Tibial nerve (tissue), 3 donors: Measurements from ENCODE around the gene MROH8.

ENCODE experiments used
- CTCF ChIP-seq, 5 experiments: fragments of 200-600 bp in 3 of 5; fragments of 450-650 bp in 2 of 5; sonication (generic) in 3 of 5; IDR thresholded peaks; one replicate each; pipeline ENCODE4 v1.5.1; 2016 to 2019; ENCODE audit warnings: antibody characterized with exemption in 5 of 5, mild to moderate bottlenecking in 3 of 5, moderate library complexity in 2 of 5
- POLR2A ChIP-seq, 2 donors: fragments of 450-650 bp; IDR thresholded peaks; one replicate each; pipeline ENCODE4 v1.6.1; 2017; ENCODE audit warnings: antibody characterized with exemption in 2 of 2, mild to moderate bottlenecking in 2 of 2, moderate library complexity in 2 of 2

- TF ChIP-seq CTCF (IDR thresholded peaks at IDR 0.05) = no peak
- TF ChIP-seq POLR2A (IDR thresholded peaks at IDR 0.05) = no peak
These were observed 58.9 kb downstream of the MROH8 start for GRCh38 chr20:37120497-37120896.
